MM.1S (cell line): ENCODE results near the gene TMEM175.

ENCODE experiments used
- DNase-seq: peaks from one replicate; pipeline ENCODE4 v3.0.0-alpha.2; 2015
- H2AFZ ChIP-seq: fragments of 300-600 bp; sonication (generic); 2 replicates; pipeline ENCODE4 v1.6.0; 2016; ENCODE audit warnings: antibody characterized with exemption, low read length
- H3F3A ChIP-seq: fragments of 300-600 bp; sonication (generic); 2 replicates; pipeline ENCODE4 v1.6.1; 2016; ENCODE audit warnings: mild to moderate bottlenecking, antibody characterized with exemption, low read length, moderate library complexity, mixed read lengths; ENCODE audit not compliant: insufficient read depth
- H3K27ac ChIP-seq: fragments of 300-600 bp; sonication (generic); 2 replicates; pipeline ENCODE4 v1.5.1; 2016; ENCODE audit warnings: mild to moderate bottlenecking, low read length
- H3K27me3 ChIP-seq: fragments of 300-600 bp; sonication (generic); replicated peaks from 2 replicates; pipeline ENCODE4 v1.6.0; 2016; ENCODE audit warnings: low read length; ENCODE audit not compliant: insufficient read depth
- H3K36me3 ChIP-seq: fragments of 300-600 bp; sonication (generic); replicated peaks from 2 replicates; pipeline ENCODE4 v1.6.1; 2016; ENCODE audit warnings: mild to moderate bottlenecking, low read length, mixed read lengths; ENCODE audit not compliant: insufficient read depth
- H3K4me1 ChIP-seq: fragments of 300-600 bp; sonication (generic); 2 replicates; pipeline ENCODE4 v1.6.1; 2016; ENCODE audit warnings: low read length, mixed read lengths
- H3K4me2 ChIP-seq: fragments of 300-600 bp; sonication (generic); 2 replicates; pipeline ENCODE4 v1.6.0; 2016; ENCODE audit warnings: low read depth, low read length
- H3K4me3 ChIP-seq: fragments of 300-600 bp; sonication (generic); 2 replicates; pipeline ENCODE4 v1.5.1; 2016; ENCODE audit warnings: low read length, mixed read lengths
- H3K79me2 ChIP-seq: fragments of 300-600 bp; sonication (generic); 2 replicates; pipeline ENCODE4 v1.6.1; 2016; ENCODE audit warnings: mixed run types, low read length, mixed read lengths
- H3K9ac ChIP-seq: fragments of 300-600 bp; sonication (generic); 2 replicates; pipeline ENCODE4 v1.6.1; 2016; ENCODE audit warnings: low read length, mixed read lengths
- H3K9me2 ChIP-seq: fragments of 300-600 bp; sonication (generic); replicated peaks from 2 replicates; pipeline ENCODE4 v1.6.1; 2016; ENCODE audit warnings: mild to moderate bottlenecking, low read length, mixed read lengths; ENCODE audit not compliant: insufficient read depth
- H3K9me3 ChIP-seq: fragments of 300-600 bp; sonication (generic); replicated peaks from 2 replicates; pipeline ENCODE4 v1.6.1; 2016; ENCODE audit warnings: mild to moderate bottlenecking, low read length, mixed read lengths; ENCODE audit not compliant: insufficient read depth
- H4K20me1 ChIP-seq: fragments of 300-600 bp; sonication (generic); 2 replicates; pipeline ENCODE4 v1.6.1; 2016; ENCODE audit warnings: mild to moderate bottlenecking, low read length, moderate library complexity, mixed read lengths; ENCODE audit not compliant: insufficient read depth
- EZH2 ChIP-seq: fragments of 300-600 bp; sonication (generic); optimal IDR thresholded peaks from 2 replicates; pipeline ENCODE3; 2017; ENCODE audit warnings: low read depth, mild to moderate bottlenecking, antibody characterized with exemption, low read length, mixed read lengths
- EZH2phosphoT487 ChIP-seq: fragments of 300-600 bp; sonication (generic); IDR thresholded peaks from 2 replicates; pipeline ENCODE4 v1.6.1; 2018; ENCODE audit warnings: antibody characterized with exemption, low read length
- TF ChIP-seq, protein P1 (sequence below): fragments of 300-600 bp; sonication (generic); IDR thresholded peaks from 2 replicates; pipeline ENCODE4 v1.5.1; 2016; ENCODE audit warnings: antibody characterized with exemption, low read length, mixed read lengths

The TMEM175 gene

DNA sequence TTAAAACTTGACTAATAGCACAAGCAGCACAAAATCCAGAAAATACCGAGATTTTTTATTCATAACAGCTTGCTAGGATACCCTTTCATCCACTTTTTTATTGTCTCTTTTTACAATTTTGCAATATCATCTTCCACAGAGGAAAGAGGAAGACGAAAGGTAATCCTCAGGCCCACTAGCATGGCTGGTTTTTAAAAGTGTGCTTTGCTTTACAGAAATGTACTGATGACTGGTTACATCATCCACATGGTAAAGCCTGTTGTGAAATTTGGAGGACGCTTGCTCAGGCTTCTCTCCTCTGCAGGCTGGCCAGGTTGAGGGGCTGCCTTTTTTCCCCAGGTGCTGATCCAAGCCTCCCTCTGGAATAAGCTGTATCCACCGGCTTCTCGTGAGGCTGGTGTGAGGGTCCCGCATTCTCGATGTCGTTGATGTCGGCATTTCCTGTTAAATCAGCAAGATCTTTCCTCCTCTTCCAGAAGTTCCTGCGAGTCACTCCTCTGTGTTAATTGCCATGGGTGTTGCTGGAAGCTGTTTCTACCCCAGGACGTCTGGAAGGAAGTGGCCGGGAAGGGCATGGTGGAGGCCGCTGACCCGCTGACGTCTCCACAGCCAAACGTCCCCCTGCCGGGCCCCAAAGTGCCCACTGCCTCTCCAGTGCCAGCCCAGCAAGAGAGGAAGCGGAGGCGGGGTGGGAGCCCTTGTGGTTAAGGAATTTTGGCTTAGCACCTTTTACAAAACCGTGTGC, 46.9 kb downstream of the TMEM175 start:
- DNase-seq = no peak
- TF ChIP-seq EZH2phosphoT487 = no peak
- no peak for TF ChIP-seq EZH2
- TF ChIP-seq, protein P1, sequence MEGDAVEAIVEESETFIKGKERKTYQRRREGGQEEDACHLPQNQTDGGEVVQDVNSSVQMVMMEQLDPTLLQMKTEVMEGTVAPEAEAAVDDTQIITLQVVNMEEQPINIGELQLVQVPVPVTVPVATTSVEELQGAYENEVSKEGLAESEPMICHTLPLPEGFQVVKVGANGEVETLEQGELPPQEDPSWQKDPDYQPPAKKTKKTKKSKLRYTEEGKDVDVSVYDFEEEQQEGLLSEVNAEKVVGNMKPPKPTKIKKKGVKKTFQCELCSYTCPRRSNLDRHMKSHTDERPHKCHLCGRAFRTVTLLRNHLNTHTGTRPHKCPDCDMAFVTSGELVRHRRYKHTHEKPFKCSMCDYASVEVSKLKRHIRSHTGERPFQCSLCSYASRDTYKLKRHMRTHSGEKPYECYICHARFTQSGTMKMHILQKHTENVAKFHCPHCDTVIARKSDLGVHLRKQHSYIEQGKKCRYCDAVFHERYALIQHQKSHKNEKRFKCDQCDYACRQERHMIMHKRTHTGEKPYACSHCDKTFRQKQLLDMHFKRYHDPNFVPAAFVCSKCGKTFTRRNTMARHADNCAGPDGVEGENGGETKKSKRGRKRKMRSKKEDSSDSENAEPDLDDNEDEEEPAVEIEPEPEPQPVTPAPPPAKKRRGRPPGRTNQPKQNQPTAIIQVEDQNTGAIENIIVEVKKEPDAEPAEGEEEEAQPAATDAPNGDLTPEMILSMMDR = no peak
- H3K27me3 ChIP-seq = no peaks in the 10 kb centered on the region
- H3K4me2 ChIP-seq = no peak overlapping the region
- no peak overlapping the region for H3K27ac ChIP-seq
- no peaks in the 10 kb centered on the region for H3F3A ChIP-seq
- no peak overlapping the region for H2AFZ ChIP-seq
- H3K4me1 ChIP-seq = no peaks in the 10 kb centered on the region
- H3K79me2 ChIP-seq = no peaks in the 10 kb centered on the region
- no peaks in the 10 kb centered on the region for H4K20me1 ChIP-seq
- H3K9me3 ChIP-seq = no peaks in the 10 kb centered on the region
- no peaks in the 10 kb centered on the region for H3K36me3 ChIP-seq
- H3K4me3 ChIP-seq = no peak overlapping the region
- H3K9me2 ChIP-seq = no peaks in the 10 kb centered on the region
- H3K9ac ChIP-seq = no peak overlapping the region

DNA sequence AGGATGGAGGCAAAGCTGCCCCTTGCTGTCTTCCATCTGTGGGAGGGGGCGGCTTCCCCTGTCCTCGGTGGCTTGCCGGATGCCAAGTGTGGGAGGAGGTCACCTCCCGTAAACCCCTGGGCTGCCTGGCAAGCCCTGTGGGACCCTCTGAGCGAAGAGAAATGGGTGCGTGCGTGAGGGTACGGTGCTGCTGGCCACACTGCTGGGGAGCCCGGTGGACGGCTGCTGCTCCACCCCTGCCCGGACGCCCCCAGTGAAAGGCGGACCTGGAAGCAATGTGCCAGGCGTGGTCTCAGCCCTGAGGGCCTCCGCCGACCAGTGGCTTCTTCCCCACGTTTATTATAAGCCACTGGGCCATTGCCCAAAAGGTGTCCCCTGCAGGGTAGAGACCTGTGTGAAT, 50.0 kb downstream of the TMEM175 start:
- Histone ChIP-seq H3K27me3 (no peaks in the 10 kb centered on the region), H3K9me3 (no peaks in the 10 kb centered on the region)

DNA sequence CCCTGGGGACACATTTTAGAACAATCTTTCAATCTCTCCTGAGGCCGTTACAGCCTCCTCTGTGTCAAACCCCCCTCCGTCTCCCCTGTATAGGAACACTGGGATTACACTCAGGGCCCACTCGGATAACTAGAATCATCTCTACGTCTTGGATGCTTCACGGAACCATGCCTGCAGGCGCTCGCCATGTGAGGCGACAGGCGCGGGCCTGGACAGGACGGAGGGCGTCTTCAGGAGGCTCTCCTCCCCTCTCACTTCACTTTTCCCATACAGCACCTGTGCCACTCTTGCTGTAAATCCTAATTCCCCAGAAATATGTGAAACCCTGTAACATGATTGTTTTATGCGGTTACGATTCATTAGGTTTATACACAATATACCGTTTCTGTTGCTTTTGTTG, 50.6 kb downstream of the TMEM175 start:
- no peak overlapping the region for H3K27ac ChIP-seq

More for the DNA sequence above, 50.0 kb downstream of the TMEM175 start:
- Histone ChIP-seq H3K4me3 (no peak overlapping the region), H3K4me1 (no peaks in the 10 kb centered on the region), H3K9ac (no peak overlapping the region), H3F3A (no peaks in the 10 kb centered on the region), H3K36me3 (no peaks in the 10 kb centered on the region), H3K9me2 (no peaks in the 10 kb centered on the region), H3K79me2 (no peaks in the 10 kb centered on the region), H3K27ac (no peak overlapping the region), H4K20me1 (no peaks in the 10 kb centered on the region), H3K4me2 (no peak overlapping the region), H2AFZ (no peak overlapping the region)
- no peak for DNase-seq
- TF ChIP-seq EZH2phosphoT487 (no peak), EZH2 (no peak)
- TF ChIP-seq, protein P1 = no peak

More for the DNA sequence above, 50.6 kb downstream of the TMEM175 start:
- no peak overlapping the region for H3K4me3 ChIP-seq
- no peak overlapping the region for H2AFZ ChIP-seq
- H3K9me2 ChIP-seq = no peaks in the 10 kb centered on the region
- no peak overlapping the region for H3K9ac ChIP-seq
- no peaks in the 10 kb centered on the region for H3K9me3 ChIP-seq
- TF ChIP-seq, protein P1 = no peak
- TF ChIP-seq EZH2phosphoT487 (no peak), EZH2 (no peak)
- H3K79me2 ChIP-seq = no peaks in the 10 kb centered on the region
- H3K4me2 ChIP-seq = no peak overlapping the region
- no peaks in the 10 kb centered on the region for H3K36me3 ChIP-seq
- no peaks in the 10 kb centered on the region for H3F3A ChIP-seq
- H3K27me3 ChIP-seq = no peaks in the 10 kb centered on the region
- no peaks in the 10 kb centered on the region for H4K20me1 ChIP-seq
- no peak for DNase-seq
- no peaks in the 10 kb centered on the region for H3K4me1 ChIP-seq
